GM21515 (cell line): ENCODE measurements around the gene NISCH.

ENCODE experiments used
- ATAC-seq: cut with Tn5 transposase; IDR thresholded peaks from one replicate; pipeline ENCODE4 v1.9.1; 2021; ENCODE audit not compliant: unreplicated experiment

NISCH gene

GRCh38 chr3:52455283-52456168 is at the start of gene NISCH:
TSS of gene NISCH (plus strand) at chr3:52455604. CDS start at chr3:52455642, 38 bp downstream.
- peak; percentile 70 for ATAC-seq

- no peak for ATAC-seq
These were observed 49.2 kb upstream of the NISCH start for GRCh38 chr3:52406231-52406661.

- ATAC-seq: no peak
These were observed 48.5 kb upstream of the NISCH start for GRCh38 chr3:52406791-52407510.

GRCh38 chr3:52407779-52408178 is 47.6 kb upstream of the NISCH start:
- ATAC-seq: no peak

GRCh38 chr3:52408466-52408865 is 46.9 kb upstream of the NISCH start:
- ATAC-seq: no peak

GRCh38 chr3:52415800-52416199 is 39.6 kb upstream of the NISCH start:
- no peak for ATAC-seq

GRCh38 chr3:52420388-52420787 is 35.0 kb upstream of the NISCH start:
- ATAC-seq: no peak

- ATAC-seq: no peak
These were observed 32.7 kb upstream of the NISCH start for GRCh38 chr3:52422669-52423068.

- ATAC-seq: no peak
These were observed 32.2 kb upstream of the NISCH start for GRCh38 chr3:52423173-52423572.

- ATAC-seq: no peak
These were observed 27.0 kb upstream of the NISCH start for GRCh38 chr3:52428151-52429005.

GRCh38 chr3:52429031-52429430 is 26.4 kb upstream of the NISCH start:
- ATAC-seq: no peak

- no peak for ATAC-seq
These were observed 25.5 kb upstream of the NISCH start for GRCh38 chr3:52429779-52430415.

GRCh38 chr3:52430416-52430810 is 25.0 kb upstream of the NISCH start:
- no peak for ATAC-seq

- no peak for ATAC-seq
These were observed 23.8 kb upstream of the NISCH start for GRCh38 chr3:52431459-52432223.

GRCh38 chr3:52432225-52432624 is 23.2 kb upstream of the NISCH start:
- ATAC-seq: no peak

- no peak for ATAC-seq
These were observed 22.7 kb upstream of the NISCH start for GRCh38 chr3:52432691-52433141.

GRCh38 chr3:52433328-52433995 is 21.9 kb upstream of the NISCH start:
- ATAC-seq: no peak

- no peak for ATAC-seq
These were observed 21.4 kb upstream of the NISCH start for GRCh38 chr3:52433996-52434479.

GRCh38 chr3:52434491-52435115 is 20.8 kb upstream of the NISCH start:
- ATAC-seq: no peak
